Heart right ventricle (tissue), 16 donors: ENCODE data around the gene NRXN3. TPM values are rescaled to one million over a fixed set of nuclear protein-coding genes. Genes with fewer than 3 reads are reported as not detected.

ENCODE experiments used
- ATAC-seq, 8 donors: fragments of 200-7000 bp; cut with Tn5 transposase; one replicate each; pipeline ENCODE4 v1.9.1; 2020; ENCODE audit warnings: mild to moderate bottlenecking in 8 of 8, moderate library complexity in 8 of 8, moderate number of reproducible peaks in 1 of 8
- DNase-seq, 2 donors: peaks; one replicate each; pipeline ENCODE4 v3.0.0-alpha.2; 2020
- H3K27ac ChIP-seq, 10 donors: fragments of 200-600 bp; sonication (generic) in 2 of 10; one replicate each; pipeline versions ENCODE4 v1.5.0 to v1.8.0; 2020 to 2022; ENCODE audit warnings: mild to moderate bottlenecking in 3 of 10
- H3K27me3 ChIP-seq, 7 donors: fragments of 200-600 bp; one replicate each; pipeline ENCODE4 v1.8.0; 2021 to 2022; ENCODE audit warnings: mild to moderate bottlenecking in 2 of 7
- H3K36me3 ChIP-seq, 9 donors: fragments of 200-600 bp; sonication (generic) in 1 of 9; one replicate each; pipeline versions ENCODE4 v1.5.0 to v1.8.0; 2020 to 2022; ENCODE audit warnings: mild to moderate bottlenecking in 2 of 9
- H3K4me1 ChIP-seq, 9 donors: fragments of 200-600 bp; sonication (generic) in 1 of 9; one replicate each; pipeline versions ENCODE4 v1.5.0 to v1.8.0; 2020 to 2022; ENCODE audit warnings: mild to moderate bottlenecking in 4 of 9
- H3K4me3 ChIP-seq, 10 donors: fragments of 200-600 bp; sonication (generic) in 2 of 10; one replicate each; pipeline versions ENCODE4 v1.5.0 to v1.8.0; 2020 to 2022; ENCODE audit warnings: mild to moderate bottlenecking in 7 of 10, moderate library complexity in 2 of 10
- H3K9me3 ChIP-seq, 11 donors: fragments of 200-600 bp in 10 of 11; sonication (generic) in 2 of 11; one replicate each; pipeline versions ENCODE4 v1.5.0 to v1.8.0; 2013 to 2022; ENCODE audit warnings: mild to moderate bottlenecking in 2 of 11, control low read depth in 1 of 11, moderate library complexity in 1 of 11
- WGBS, 2 donors: extraction: QIAGEN DNeasy Blood & Tissue Kit; methylation state at CpG; one replicate each; pipeline ENCODE4 v1.1.7; 2013; ENCODE audit warnings: inconsistent platforms in 1 of 2; 5-methylcytosine and 5-hydroxymethylcytosine counted together
- intact Hi-C, 10 donors: fragments of 100-400 bp; cut with DNase I; formaldehyde crosslinking; loops; one replicate each; pipeline versions ENCODE4 v1.11.1 to v1.14.2; 2022
- polyA plus RNA-seq, 2 donors: library from polyadenylated mRNA; stranded (reverse); fragments of 200-250 nt; gene quantifications; one replicate each; pipeline ENCODE4 v1.2.3, GENCODE V29; 2013
- total RNA-seq, 10 donors: library from RNA; stranded (reverse); fragmentation: NEBNext Ultra II Directional in 3 of 10; extraction: Animal tissue kit (Norgen Biotek cat#: 25700) in 3 of 10; gene quantifications; one replicate each; pipeline versions ENCODE4 v1.2.1 to v1.2.4, GENCODE V29; 2021 to 2023
- TF ChIP-seq, protein P1 (sequence below), 9 donors: fragments of 200-600 bp; sonication (generic) in 2 of 9; IDR thresholded peaks; one replicate each; pipeline versions ENCODE4 v1.5.0 to v1.8.0; 2021 to 2022; ENCODE audit warnings: antibody characterized with exemption in 9 of 9, mild to moderate bottlenecking in 5 of 9, moderate library complexity in 1 of 9
- donor health status: Arrhythmogenic right ventricular cardiomyopathy.
- donor health status: ischemic (EF 13 %, LVEDD 7.1; RV severe dilation, severe dysfunction).
- donor health status: healthy with polysubstance abuse.
- donor health status: DM: no; HTN: yes; CAD: no.
- donor health status: DM: no; HTN: no; CAD: no.
- donor health status: ischemic (EF 25% LVEDD 6.9; RV normal size, moderate dysfunction).
- donor health status: ischemic (EF 25% LVEDD 5.7; RV mildly dilated, moderate dysfunction).
- donor health status: healthy.
- donor health status: DM: yes; HTN: yes; CAD: no.
- donor health status: Ischemic cardiomyopathy.
- donor health status: ischemic (EF 35%, LVEDD 5.7; RV mildly dilated, moderate dysfunction).
- donor health status: nonischemic (EF 11% LVEDD 7.7; RV severe dilation, severe dysfunction).
- donor health status: DM: yes; HTN: yes; CAD: no.
- donor health status: PGD.
- donor health status: ischemic (EF 29% LVEDD 5.4; RV normal size, mild dysfunction).
- donor health status: nonischemic (EF 23%, LVEDD 6.1; RV moderate dilation, normal function).

The NRXN3 gene
- total and polyA plus RNA-seq, 12 donors = 0.23 to 1.8 (median 0.87) TPM

DNA sequence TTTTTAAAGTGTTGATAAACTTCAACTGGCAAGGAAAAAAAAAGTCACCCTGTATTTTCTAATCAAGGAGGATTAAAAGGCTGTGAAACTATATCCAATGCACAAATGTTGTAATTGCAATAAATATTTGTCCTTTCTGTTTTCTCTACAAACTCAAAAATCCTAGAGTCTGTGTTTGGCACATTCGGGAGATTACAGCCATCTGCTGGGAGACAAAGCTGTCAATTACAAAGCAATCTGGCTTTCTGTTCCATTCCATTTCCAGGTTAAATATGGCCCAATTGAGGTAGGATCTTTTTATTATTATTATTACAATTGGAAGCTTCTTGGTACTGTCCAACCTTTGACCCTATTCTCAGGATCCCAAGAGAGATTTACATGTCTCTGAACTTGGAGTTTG, 1745.2 kb downstream of the NRXN3 start:
- 67 to 71% methylated on average over 1 of the region's 1 CpG for WGBS, 2 donors
- no peak overlapping the region for H3K4me3 ChIP-seq
- H3K9me3 ChIP-seq = peaks cover 0 to 19% (median 0%) of the 10 kb centered on the region in 11 donors
- no peaks in the 10 kb centered on the region for H3K36me3 ChIP-seq
- no peak overlapping the region for H3K27ac ChIP-seq
- ATAC-seq = no peak
- intact Hi-C loops = no loop called here
- TF ChIP-seq, protein P1, sequence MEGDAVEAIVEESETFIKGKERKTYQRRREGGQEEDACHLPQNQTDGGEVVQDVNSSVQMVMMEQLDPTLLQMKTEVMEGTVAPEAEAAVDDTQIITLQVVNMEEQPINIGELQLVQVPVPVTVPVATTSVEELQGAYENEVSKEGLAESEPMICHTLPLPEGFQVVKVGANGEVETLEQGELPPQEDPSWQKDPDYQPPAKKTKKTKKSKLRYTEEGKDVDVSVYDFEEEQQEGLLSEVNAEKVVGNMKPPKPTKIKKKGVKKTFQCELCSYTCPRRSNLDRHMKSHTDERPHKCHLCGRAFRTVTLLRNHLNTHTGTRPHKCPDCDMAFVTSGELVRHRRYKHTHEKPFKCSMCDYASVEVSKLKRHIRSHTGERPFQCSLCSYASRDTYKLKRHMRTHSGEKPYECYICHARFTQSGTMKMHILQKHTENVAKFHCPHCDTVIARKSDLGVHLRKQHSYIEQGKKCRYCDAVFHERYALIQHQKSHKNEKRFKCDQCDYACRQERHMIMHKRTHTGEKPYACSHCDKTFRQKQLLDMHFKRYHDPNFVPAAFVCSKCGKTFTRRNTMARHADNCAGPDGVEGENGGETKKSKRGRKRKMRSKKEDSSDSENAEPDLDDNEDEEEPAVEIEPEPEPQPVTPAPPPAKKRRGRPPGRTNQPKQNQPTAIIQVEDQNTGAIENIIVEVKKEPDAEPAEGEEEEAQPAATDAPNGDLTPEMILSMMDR (IDR thresholded peaks at IDR 0.05) = no peak
- no peak for DNase-seq
- no peaks in the 10 kb centered on the region for H3K4me1 ChIP-seq
- H3K27me3 ChIP-seq = no peaks in the 10 kb centered on the region

DNA sequence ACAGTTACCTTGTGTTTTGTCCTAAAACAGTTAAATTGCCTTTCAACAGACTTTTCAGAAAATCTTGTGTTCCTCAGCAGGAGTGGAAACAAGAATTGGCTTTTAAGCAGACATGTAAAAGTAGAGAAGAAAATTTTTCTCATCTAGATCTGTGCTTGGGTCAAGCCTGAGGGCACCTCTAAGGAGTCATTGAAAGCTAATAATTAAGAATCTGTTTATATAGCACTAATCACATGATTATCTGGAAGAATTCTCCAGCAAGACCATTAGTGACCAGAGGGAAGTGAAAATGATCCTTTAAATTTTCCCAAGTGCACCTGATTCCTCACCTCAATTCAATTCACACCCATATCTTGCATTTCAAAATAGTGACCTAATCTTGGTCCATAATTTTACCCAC, 1746.1 kb downstream of the NRXN3 start:
- no peak for DNase-seq
- TF ChIP-seq, protein P1 (IDR thresholded peaks at IDR 0.05) = no peak
- intact Hi-C loops = no loop called here

DNA sequence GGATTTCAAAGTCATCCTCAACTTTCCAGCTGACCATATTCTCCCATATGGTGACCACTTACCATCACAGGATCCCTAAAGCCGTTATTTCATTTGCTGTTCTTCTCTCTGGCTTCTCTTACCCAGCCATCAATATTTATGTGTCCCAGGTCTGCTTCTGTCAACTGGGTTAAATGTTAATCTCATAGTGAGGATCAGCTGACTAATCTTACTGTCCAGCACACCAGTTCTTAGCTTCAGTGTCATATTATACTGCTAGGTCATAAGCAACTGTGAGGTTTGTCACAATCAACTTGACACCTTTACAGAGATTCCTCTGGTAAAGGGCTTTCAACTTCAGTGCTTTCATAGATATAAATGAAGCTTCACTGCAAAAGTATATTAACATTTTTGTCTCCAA, 1746.7 kb downstream of the NRXN3 start:
- H3K27ac ChIP-seq = no peak overlapping the region
- intact Hi-C loops = no loop called here
- no peaks in the 10 kb centered on the region for H3K4me1 ChIP-seq
- ATAC-seq = no peak
- H3K4me3 ChIP-seq = no peak overlapping the region
- TF ChIP-seq, protein P1 (IDR thresholded peaks at IDR 0.05) = no peak
- H3K27me3 ChIP-seq = no peaks in the 10 kb centered on the region
- H3K9me3 ChIP-seq = peaks cover 0 to 20% (median 0%) of the 10 kb centered on the region in 11 donors
- 79 to 83% methylated on average over 1 of the region's 1 CpG for WGBS, 2 donors
- DNase-seq = no peak
- no peaks in the 10 kb centered on the region for H3K36me3 ChIP-seq

More for the DNA sequence above, 1746.1 kb downstream of the NRXN3 start:
- no peak overlapping the region for H3K27ac ChIP-seq
- no peak for ATAC-seq
- no peaks in the 10 kb centered on the region for H3K27me3 ChIP-seq
- H3K9me3 ChIP-seq = peaks cover 0 to 19% (median 0%) of the 10 kb centered on the region in 11 donors
- H3K4me1 ChIP-seq = no peaks in the 10 kb centered on the region
- no peak overlapping the region for H3K4me3 ChIP-seq
- no peaks in the 10 kb centered on the region for H3K36me3 ChIP-seq
